H1 (cell line): Measurements from ENCODE around the gene FBXO30. TPM values are rescaled to one million over a fixed set of nuclear protein-coding genes. Genes with fewer than 3 reads are reported as not detected.

Source experiments
- CTCF ChIA-PET: fragments of 300-600 bp; sonication (Branson Sonifier 250); formaldehyde crosslinking; loops from one replicate; lab custom pipeline; 2021; ENCODE audit not compliant: partially characterized antibody; lab: Charles Lee
- POLR2A ChIA-PET: fragments of 300-600 bp; sonication (Branson Sonifier 250); formaldehyde crosslinking; loops from one replicate; lab custom pipeline; 2021; ENCODE audit warnings: inconsistent platforms; ENCODE audit not compliant: partially characterized antibody; lab: Charles Lee
- DNase-seq, 2 experiments: peaks; one replicate each; pipeline versions ENCODE4 v3.0.0 to v3.0.0-alpha.2; 2010 to 2022; ENCODE audit warnings: low spot score in 2 of 2, low read depth in 1 of 2, mixed read lengths in 1 of 2
- FAIRE-seq: peaks from 2 replicates; lab custom pipeline; 2011; peaks lifted over from hg19 to GRCh38; lab: Jason Lieb, UNC
- H2AFZ ChIP-seq: 2 replicates; pipeline ENCODE4 v1.8.1; 2012; ENCODE audit warnings: low read length, inconsistent platforms
- H2AK5ac ChIP-seq: 2 replicates; pipeline ENCODE4 v1.6.1; 2013; ENCODE audit warnings: low read depth, low read length
- H2BK120ac ChIP-seq: replicated peaks from 2 replicates; pipeline ENCODE3; 2013; ENCODE audit warnings: low read depth, low read length, inconsistent platforms
- H2BK12ac ChIP-seq: 2 replicates; pipeline ENCODE4 v1.6.1; 2013; ENCODE audit warnings: low read depth, low read length
- H2BK15ac ChIP-seq: 2 replicates; pipeline ENCODE4 v1.6.1; 2013; ENCODE audit warnings: low read length
- H2BK20ac ChIP-seq: 2 replicates; pipeline ENCODE4 v1.6.1; 2013; ENCODE audit warnings: low read length
- H2BK5ac ChIP-seq: 2 replicates; pipeline ENCODE4 v1.6.1; 2013; ENCODE audit warnings: low read depth, low read length
- H3K14ac ChIP-seq: 2 replicates; pipeline ENCODE4 v1.6.1; 2013; ENCODE audit warnings: inconsistent platforms; ENCODE audit not compliant: insufficient read length
- H3K18ac ChIP-seq: 2 replicates; pipeline ENCODE4 v1.6.1; 2013; ENCODE audit warnings: low read length; ENCODE audit errors: extremely low read depth
- H3K23ac ChIP-seq: 2 replicates; pipeline ENCODE4 v1.6.1; 2013; ENCODE audit warnings: inconsistent platforms; ENCODE audit not compliant: insufficient read length
- H3K23me2 ChIP-seq: 2 replicates; pipeline ENCODE4 v1.6.1; 2013; ENCODE audit warnings: low read depth, low read length
- H3K27ac ChIP-seq: 2 replicates; pipeline ENCODE4 v1.6.1; 2011; ENCODE audit warnings: low read depth, low read length, inconsistent platforms
- H3K27me3 ChIP-seq, 4 experiments: replicated peaks in 1 of 4; 1 replicate in 1 of 4; 2 replicates in 3 of 4; pipeline versions ENCODE4 v1.6.1 to v1.8.1; 2011 to 2013; ENCODE audit warnings: low read length in 3 of 4, mild to moderate bottlenecking in 3 of 4, inconsistent platforms in 2 of 4, mixed read lengths in 2 of 4, moderate library complexity in 1 of 4; ENCODE audit not compliant: control insufficient read depth in 3 of 4, insufficient read depth in 3 of 4; ENCODE audit errors: extremely low read depth in 1 of 4
- H3K36me3 ChIP-seq, 4 experiments: 2 replicates each; pipeline versions ENCODE4 v1.6.1 to v1.8.1; 2011 to 2013; ENCODE audit warnings: mild to moderate bottlenecking in 4 of 4, low read length in 3 of 4, moderate library complexity in 2 of 4, control low read depth in 1 of 4, inconsistent platforms in 1 of 4; ENCODE audit not compliant: insufficient read depth in 4 of 4, control insufficient read depth in 2 of 4
- H3K4ac ChIP-seq: replicated peaks from 2 replicates; pipeline ENCODE3; 2013; ENCODE audit warnings: low read length, low read depth, mixed read lengths, inconsistent platforms; ENCODE audit not compliant: insufficient read length
- H3K4me1 ChIP-seq, 4 experiments: replicated peaks in 1 of 4; 1 replicate in 1 of 4; 2 replicates in 3 of 4; pipeline versions ENCODE4 v1.6.1 to v1.8.1; 2011 to 2013; ENCODE audit warnings: low read length in 3 of 4, inconsistent platforms in 2 of 4, mixed read lengths in 1 of 4; ENCODE audit not compliant: insufficient read depth in 4 of 4, control insufficient read depth in 3 of 4
- H3K4me2 ChIP-seq, 2 experiments: 2 replicates each; pipeline versions ENCODE4 v1.6.1 to v1.8.1; 2011 to 2013; ENCODE audit warnings: low read depth in 2 of 2, low read length in 2 of 2, control low read depth in 1 of 2, inconsistent platforms in 1 of 2, mild to moderate bottlenecking in 1 of 2; ENCODE audit not compliant: insufficient read depth in 1 of 2
- H3K4me3 ChIP-seq, 4 experiments: fragments of 200-600, 300-600 bp in 1 of 4; sonication (generic), shearing (Covaris generic), sonication (Bioruptor Twin) in 1 of 4; 2 replicates each; pipeline versions ENCODE4 v1.5.1 to v1.8.1; 2011 to 2016; ENCODE audit warnings: low read length in 4 of 4, low read depth in 3 of 4, control low read depth in 2 of 4, inconsistent platforms in 2 of 4, mild to moderate bottlenecking in 2 of 4, mixed read lengths in 1 of 4, moderate library complexity in 1 of 4; ENCODE audit not compliant: insufficient read depth in 2 of 4; ENCODE audit errors: extremely low read depth in 1 of 4
- H3K56ac ChIP-seq: replicated peaks from 2 replicates; pipeline ENCODE3; 2013; ENCODE audit warnings: low read depth, mild to moderate bottlenecking, mixed read lengths, low read length, inconsistent platforms; ENCODE audit not compliant: insufficient read length
- H3K79me1 ChIP-seq: 2 replicates; pipeline ENCODE4 v1.6.1; 2013; ENCODE audit warnings: low read depth, low read length, control low read depth
- H3K79me2 ChIP-seq, 2 experiments: 2 replicates each; pipeline versions ENCODE4 v1.6.1 to v1.8.1; 2012 to 2013; ENCODE audit warnings: low read length in 2 of 2, mild to moderate bottlenecking in 2 of 2, inconsistent platforms in 1 of 2; ENCODE audit not compliant: insufficient read depth in 2 of 2, control insufficient read depth in 1 of 2
- H3K9ac ChIP-seq, 4 experiments: replicated peaks in 1 of 4; 1 replicate in 1 of 4; 2 replicates in 3 of 4; pipeline versions ENCODE4 v1.6.1 to v1.8.1; 2011 to 2013; ENCODE audit warnings: low read depth in 3 of 4, low read length in 3 of 4, control low read depth in 2 of 4, mild to moderate bottlenecking in 2 of 4, moderate library complexity in 2 of 4, inconsistent platforms in 1 of 4; ENCODE audit errors: extremely low read depth in 1 of 4
- H3K9me3 ChIP-seq, 2 experiments: 2 replicates each; pipeline versions ENCODE4 v1.6.1 to v1.8.1; 2012 to 2013; ENCODE audit warnings: mild to moderate bottlenecking in 2 of 2, moderate library complexity in 2 of 2, control low read depth in 1 of 2, inconsistent platforms in 1 of 2, low read depth in 1 of 2, low read length in 1 of 2, mixed read lengths in 1 of 2; ENCODE audit not compliant: insufficient read depth in 2 of 2
- H4K20me1 ChIP-seq, 2 experiments: replicated peaks in 1 of 2; 2 replicates each; pipeline versions ENCODE3 to v1.8.1; 2011 to 2013; ENCODE audit warnings: inconsistent platforms in 2 of 2, low read length in 2 of 2, mild to moderate bottlenecking in 1 of 2; ENCODE audit not compliant: insufficient read depth in 2 of 2, control insufficient read depth in 1 of 2
- H4K5ac ChIP-seq: 2 replicates; pipeline ENCODE4 v1.6.1; 2013; ENCODE audit warnings: low read length, low read depth, mixed read lengths, inconsistent platforms; ENCODE audit not compliant: insufficient read length
- H4K8ac ChIP-seq: 2 replicates; pipeline ENCODE4 v1.8.0; 2013; ENCODE audit warnings: mild to moderate bottlenecking, moderate library complexity, low read length, inconsistent platforms; ENCODE audit not compliant: insufficient read depth; ENCODE audit errors: extremely low read depth
- H4K91ac ChIP-seq: replicated peaks from 2 replicates; pipeline ENCODE3; 2013; ENCODE audit warnings: low read length, mixed read lengths, inconsistent platforms; ENCODE audit not compliant: insufficient read length
- BCL11A ChIP-seq, 2 experiments: IDR thresholded peaks; one replicate each; pipeline ENCODE4 v1.6.1; 2011; ENCODE audit warnings: low read depth in 2 of 2, low read length in 2 of 2, mild to moderate bottlenecking in 2 of 2
- CBX5 ChIP-seq: fragments of 300-800, 300-1000 bp; sonication (generic); IDR thresholded peaks from 2 replicates; pipeline ENCODE4 v1.7.1; 2016; ENCODE audit warnings: antibody characterized with exemption, low read length, low read depth
- CBX8 ChIP-seq: fragments of 300-800, 300-1000 bp; sonication (generic); IDR thresholded peaks from 2 replicates; pipeline ENCODE4 v1.7.1; 2016; ENCODE audit warnings: low read depth, low read length, borderline replicate concordance
- CEBPB ChIP-seq: IDR thresholded peaks from 2 replicates; pipeline ENCODE4 v1.6.1; 2012; ENCODE audit warnings: low read depth, low read length
- CHD1 ChIP-seq: IDR thresholded peaks from 2 replicates; pipeline ENCODE4 v1.6.1; 2012; ENCODE audit warnings: low read depth, low read length, improper control_type of control experiment
- FOSL1 ChIP-seq: IDR thresholded peaks from 2 replicates; pipeline ENCODE4 v1.6.1; 2011; ENCODE audit warnings: mild to moderate bottlenecking, low read depth, low read length, moderate library complexity; ENCODE audit not compliant: insufficient read depth
- HDAC6 ChIP-seq: IDR thresholded peaks from one replicate; pipeline ENCODE4 v1.7.1; 2012; ENCODE audit warnings: low read depth, mild to moderate bottlenecking, inconsistent platforms, low read length, moderate library complexity
- NANOG ChIP-seq: IDR thresholded peaks from 2 replicates; pipeline ENCODE4 v1.6.1; 2011; ENCODE audit warnings: low read length, low read depth, mild to moderate bottlenecking, inconsistent platforms; ENCODE audit not compliant: insufficient read depth, poor library complexity, severe bottlenecking
- PHF8 ChIP-seq: fragments of 200-600 bp; sonication (generic); conservative IDR thresholded peaks from 2 replicates; pipeline ENCODE4 v1.7.1; 2012; ENCODE audit warnings: low read depth, mild to moderate bottlenecking, inconsistent platforms, low read length, moderate library complexity
- RFX5 ChIP-seq: IDR thresholded peaks from 2 replicates; pipeline ENCODE4 v1.6.1; 2011; ENCODE audit warnings: low read depth, low read length, improper control_type of control experiment, borderline replicate concordance
- SIN3A ChIP-seq, 2 experiments: IDR thresholded peaks in 1 of 2; conservative IDR thresholded peaks in 1 of 2; 2 replicates each; pipeline ENCODE4 v1.6.1; 2011 to 2012; ENCODE audit warnings: low read length in 2 of 2, improper control_type of control experiment in 1 of 2, low read depth in 1 of 2, mild to moderate bottlenecking in 1 of 2
- SIRT6 ChIP-seq: IDR thresholded peaks from one replicate; pipeline ENCODE4 v1.7.1; 2012; ENCODE audit warnings: low read length, inconsistent platforms
- SP1 ChIP-seq: IDR thresholded peaks from 2 replicates; pipeline ENCODE4 v1.6.1; 2011; ENCODE audit warnings: low read depth, low read length
- TAF1 ChIP-seq: IDR thresholded peaks from 2 replicates; pipeline ENCODE4 v1.6.1; 2011; ENCODE audit warnings: mild to moderate bottlenecking, low read depth, low read length
- TBP ChIP-seq: IDR thresholded peaks from 2 replicates; pipeline ENCODE4 v1.6.1; 2011; ENCODE audit warnings: low read depth, low read length, improper control_type of control experiment
- TCF12 ChIP-seq: IDR thresholded peaks from 2 replicates; pipeline ENCODE4 v1.6.1; 2011; ENCODE audit warnings: low read depth, mild to moderate bottlenecking, low read length
- WGBS, 2 experiments: shearing (Covaris generic) in 1 of 2; methylation state at CpG; one replicate each; pipeline versions ENCODE4 v1.1.6 to v1.1.7; 2013 to 2015; ENCODE audit warnings: low lambda C conversion rate in 2 of 2, mixed read lengths in 2 of 2, inconsistent platforms in 1 of 2, low coverage in 1 of 2, missing lambda C conversion rate in 1 of 2; ENCODE audit not compliant: insufficient replicate concordance in 2 of 2, insufficient coverage in 1 of 2, insufficient read length in 1 of 2; ENCODE audit errors: extremely low coverage in 1 of 2, missing lambda C conversion rate in 1 of 2; 5-methylcytosine and 5-hydroxymethylcytosine counted together
- polyA plus RNA-seq, 7 experiments: library from polyadenylated mRNA; depleted of rRNA in 3 of 7; stranded (reverse) in 5 of 7; unstranded in 2 of 7; fragments of >200 nt in 5 of 7; fragments of 200-250 nt in 2 of 7; gene quantifications; 1 replicate in 5 of 7; 2 replicates in 1 of 7; 4 replicates in 1 of 7; pipeline versions ENCODE4 v1.2.1 to v1.2.3, GENCODE V29; 2011 to 2013; ENCODE audit warnings: missing spikeins in 2 of 7, mixed read lengths in 2 of 7
- total RNA-seq: library from RNA; stranded (reverse); fragmentation: NEBNext Ultra II Directional; extraction: Animal tissue kit (Norgen Biotek cat#: 25700); gene quantifications from 2 replicates; pipeline ENCODE4 v1.2.1, GENCODE V29; 2021

Gene FBXO30
- total and polyA plus RNA-seq, 2 of the 8 experiments (the other 6 are each of a cell fraction or from before 2014, with no cell fraction given), result 3.9 to 18.3 TPM

DNA sequence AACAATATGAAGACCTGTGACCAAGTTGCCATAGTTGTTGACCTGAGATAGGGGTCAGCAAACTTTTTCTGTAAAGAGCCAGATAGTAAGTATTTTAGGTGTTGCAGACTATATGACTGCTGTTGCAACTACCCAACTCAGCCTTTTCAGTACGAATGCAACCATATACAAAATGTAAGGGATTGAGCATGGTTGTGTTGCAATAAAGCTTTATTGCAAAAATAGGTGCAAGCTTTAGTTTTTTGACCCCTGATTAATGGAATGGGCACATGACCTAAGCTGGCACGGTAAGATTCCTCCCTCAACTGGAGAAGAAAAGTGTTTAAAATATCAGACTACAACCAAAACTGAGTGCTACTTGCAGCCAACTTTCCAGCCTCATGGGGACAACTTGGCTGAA lies 62.0 kb downstream of the FBXO30 start:
- Histone ChIP-seq H2BK20ac (no peak overlapping the region), H4K20me1 (no peaks in the 10 kb centered on the region), H3K9me3 (no peaks in the 10 kb centered on the region), H3K4me3 (no peak overlapping the region), H3K56ac (no peak overlapping the region), H2BK5ac (no peak overlapping the region), H4K8ac (no peak overlapping the region), H2AFZ (no peak overlapping the region), H2BK120ac (no peak overlapping the region), H3K9ac (no peak overlapping the region), H2BK12ac (no peak overlapping the region), H3K14ac (no peak overlapping the region), H3K79me1 (no peaks in the 10 kb centered on the region), H3K4me2 (no peak overlapping the region), H3K4ac (no peak overlapping the region), H3K27ac (no peak overlapping the region), H2BK15ac (no peak overlapping the region), H3K4me1 (no peaks in the 10 kb centered on the region), H4K91ac (no peak overlapping the region), H2AK5ac (no peak overlapping the region), H4K5ac (no peak overlapping the region), H3K23me2 (no peaks in the 10 kb centered on the region), H3K79me2 (no peaks in the 10 kb centered on the region), H3K18ac (no peak overlapping the region), H3K27me3 (no peaks in the 10 kb centered on the region), H3K36me3 (no peaks in the 10 kb centered on the region), H3K23ac (no peak overlapping the region)
- CTCF ChIA-PET, result interaction anchor here (0.6 to 2.2 kb wide), 2 partner anchors 9 to 142 kb away, joined by 3 to 5 read pairs; no protein-coding TSS in a partner anchor
- POLR2A ChIA-PET, result no interaction called here
- WGBS, 2 experiments, result 87% methylated on average over 2 of the region's 2 CpGs; no CpG with 5 or more reads in 1 of the 2 experiments
- FAIRE-seq (no peak), DNase-seq (no peak)
- TF ChIP-seq BCL11A (IDR thresholded peaks at IDR 0.05; ENCODE audit: low read depth in 2 of 2, low read length in 2 of 2) (no peak), RFX5 (no peak), HDAC6 (no peak), TCF12 (no peak), SIRT6 (no peak), PHF8 (no peak), CEBPB (no peak), TAF1 (no peak), CBX5 (no peak), SP1 (no peak), NANOG (no peak), CHD1 (no peak), FOSL1 (no peak), TBP (no peak), SIN3A (conservative IDR thresholded peaks at IDR 0.05 in 1 of 2, IDR thresholded peaks at IDR 0.05 in 1 of 2; ENCODE audit: low read depth in 1 of 2, low read length in 2 of 2) (no peak), CBX8 (no peak)
